Mesenchymal stem cell (in vitro differentiated cells and primary cell): ENCODE results near the gene SMC4.

Experiments
- DNase-seq: peaks from one replicate; pipeline ENCODE4 v3.0.0-alpha.2; 2013
- H2AFZ ChIP-seq: one replicate; pipeline ENCODE4 v1.6.1; 2013; ENCODE audit warnings: low read depth, mild to moderate bottlenecking, control low read depth, inconsistent platforms, low read length, moderate library complexity
- H2AK5ac ChIP-seq: 2 replicates; pipeline ENCODE4 v1.6.1; 2013; ENCODE audit warnings: low read length, moderate library complexity, mild to moderate bottlenecking, inconsistent platforms; ENCODE audit not compliant: severe bottlenecking
- H2BK120ac ChIP-seq: one replicate; pipeline ENCODE4 v1.6.1; 2013; ENCODE audit warnings: low read depth, mild to moderate bottlenecking, inconsistent platforms, low read length, moderate library complexity
- H2BK12ac ChIP-seq, 2 experiments: one replicate each; pipeline ENCODE4 v1.6.1; 2013; ENCODE audit warnings: inconsistent platforms in 2 of 2, low read length in 2 of 2, mild to moderate bottlenecking in 2 of 2, moderate library complexity in 2 of 2, control low read depth in 1 of 2
- H2BK15ac ChIP-seq: one replicate; pipeline ENCODE4 v1.6.1; 2013; ENCODE audit warnings: mild to moderate bottlenecking, low read depth, inconsistent platforms; ENCODE audit not compliant: poor library complexity, severe bottlenecking
- H2BK5ac ChIP-seq: 2 replicates; pipeline ENCODE4 v1.6.1; 2013; ENCODE audit warnings: low read depth, mild to moderate bottlenecking, low read length, control low read depth, inconsistent platforms; ENCODE audit not compliant: poor library complexity, severe bottlenecking
- H3K14ac ChIP-seq, 2 experiments: one replicate each; pipeline ENCODE4 v1.6.1; 2013; ENCODE audit warnings: inconsistent platforms in 2 of 2, low read length in 2 of 2, control low read depth in 1 of 2, mild to moderate bottlenecking in 1 of 2, moderate library complexity in 1 of 2
- H3K18ac ChIP-seq, 2 experiments: one replicate each; pipeline ENCODE4 v1.6.1; 2013; ENCODE audit warnings: inconsistent platforms in 2 of 2, low read length in 2 of 2, control low read depth in 1 of 2, low read depth in 1 of 2, mild to moderate bottlenecking in 1 of 2
- H3K23ac ChIP-seq, 2 experiments: one replicate each; pipeline ENCODE4 v1.6.1; 2013; ENCODE audit warnings: inconsistent platforms in 2 of 2, low read length in 2 of 2, mild to moderate bottlenecking in 2 of 2, moderate library complexity in 2 of 2, control low read depth in 1 of 2
- H3K27ac ChIP-seq: 2 replicates; pipeline ENCODE4 v1.5.1; 2013; ENCODE audit warnings: mild to moderate bottlenecking, moderate library complexity, low read length, control low read depth, inconsistent platforms; ENCODE audit not compliant: poor library complexity, severe bottlenecking
- H3K27me3 ChIP-seq, 2 experiments: 2 replicates each; pipeline versions ENCODE4 v1.6.1 to v1.7.0; 2013; ENCODE audit warnings: low read length in 2 of 2, mild to moderate bottlenecking in 2 of 2, moderate library complexity in 2 of 2, control low read depth in 1 of 2, inconsistent platforms in 1 of 2; ENCODE audit not compliant: control insufficient read depth in 1 of 2, insufficient read depth in 1 of 2
- H3K36me3 ChIP-seq, 2 experiments: 2 replicates each; pipeline versions ENCODE4 v1.6.1 to v1.7.0; 2013; ENCODE audit warnings: low read length in 2 of 2, control low read depth in 1 of 2, inconsistent platforms in 1 of 2, low read depth in 1 of 2, mild to moderate bottlenecking in 1 of 2; ENCODE audit not compliant: insufficient read depth in 2 of 2, control insufficient read depth in 1 of 2
- H3K4ac ChIP-seq, 2 experiments: one replicate each; pipeline ENCODE4 v1.6.1; 2013; ENCODE audit warnings: inconsistent platforms in 2 of 2, low read length in 2 of 2, mild to moderate bottlenecking in 2 of 2, moderate library complexity in 2 of 2, control low read depth in 1 of 2, low read depth in 1 of 2
- H3K4me1 ChIP-seq: 2 replicates; pipeline ENCODE4 v1.6.1; 2013; ENCODE audit warnings: low read depth, low read length, control low read depth; ENCODE audit not compliant: control insufficient read depth, insufficient read depth
- H3K4me2 ChIP-seq: 2 replicates; pipeline ENCODE4 v1.6.1; 2013; ENCODE audit warnings: low read length, mild to moderate bottlenecking, inconsistent platforms; ENCODE audit not compliant: poor library complexity, severe bottlenecking
- H3K4me3 ChIP-seq, 2 experiments: 2 replicates each; pipeline versions ENCODE4 v1.5.1 to v1.7.0; 2013; ENCODE audit warnings: low read length in 2 of 2, mild to moderate bottlenecking in 2 of 2, control low read depth in 1 of 2, low read depth in 1 of 2; ENCODE audit not compliant: insufficient read depth in 1 of 2
- H3K79me1 ChIP-seq: replicated peaks from 2 replicates; pipeline ENCODE4 v1.6.1; 2013; ENCODE audit warnings: mild to moderate bottlenecking, control low read depth, low read length, inconsistent platforms; ENCODE audit not compliant: poor library complexity, severe bottlenecking
- H3K9ac ChIP-seq: 2 replicates; pipeline ENCODE4 v1.7.0; 2013; ENCODE audit warnings: mild to moderate bottlenecking, low read length, moderate library complexity
- H3K9me3 ChIP-seq: 2 replicates; pipeline ENCODE4 v1.7.0; 2013; ENCODE audit warnings: mild to moderate bottlenecking, low read length; ENCODE audit not compliant: control insufficient read depth
- H4K8ac ChIP-seq: one replicate; pipeline ENCODE4 v1.6.1; 2013; ENCODE audit warnings: inconsistent platforms, mild to moderate bottlenecking, low read length, moderate library complexity
- H4K91ac ChIP-seq: one replicate; pipeline ENCODE4 v1.6.1; 2013; ENCODE audit warnings: mild to moderate bottlenecking, low read length, inconsistent platforms
- WGBS: methylation state at CpG from one replicate; pipeline ENCODE4 v1.1.7; 2013; ENCODE audit warnings: mixed read lengths; 5-methylcytosine and 5-hydroxymethylcytosine counted together

SMC4 gene

DNA sequence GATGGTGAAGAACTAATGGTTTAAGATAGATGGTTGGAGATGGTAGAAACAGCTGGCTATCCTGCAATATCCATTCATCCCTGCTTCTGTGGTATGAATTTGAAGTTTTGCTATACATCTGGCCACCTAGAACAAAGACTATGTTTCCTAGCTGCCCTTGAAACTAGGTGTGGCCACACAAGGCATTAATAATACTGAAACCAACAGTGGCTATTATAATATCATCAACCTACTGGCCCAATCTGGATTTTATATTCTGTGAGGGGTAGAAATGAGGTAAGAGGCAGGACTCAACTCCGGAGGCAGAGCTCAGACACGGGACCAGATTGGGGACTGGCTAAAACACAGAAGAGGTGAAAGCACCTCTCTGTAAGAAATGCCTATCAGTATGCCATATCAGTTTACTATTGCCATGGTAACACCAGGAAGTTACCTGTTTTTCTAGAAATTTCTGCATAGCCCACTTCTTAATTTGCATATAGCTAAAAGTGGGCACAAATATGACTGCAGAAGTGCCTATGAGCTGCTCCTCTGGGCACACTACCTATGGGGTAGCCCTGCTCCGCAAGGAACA is 8.8 kb upstream of the SMC4 start:
- Histone ChIP-seq H4K8ac (no peak overlapping the region), H2AFZ (no peak overlapping the region), H3K4ac (no peak overlapping the region), H3K4me3 (no peak overlapping the region), H3K36me3 (peaks cover 0 to 6% of the 10 kb centered on the region in 2 experiments), H4K91ac (no peak overlapping the region), H2AK5ac (no peak overlapping the region), H2BK120ac (no peak overlapping the region), H3K14ac (no peak overlapping the region), H2BK12ac (no peak overlapping the region), H3K18ac (no peak overlapping the region), H2BK5ac (no peak overlapping the region), H3K9ac (no peak overlapping the region), H2BK15ac (no peak overlapping the region), H3K23ac (no peak overlapping the region), H3K27me3 (no peaks in the 10 kb centered on the region), H3K9me3 (no peaks in the 10 kb centered on the region), H3K4me1 (no peaks in the 10 kb centered on the region), H3K79me1 (peaks cover 30% of the 10 kb centered on the region), H3K27ac (no peak overlapping the region), H3K4me2 (no peak overlapping the region)
- WGBS = 92% methylated on average over 3 of the region's 3 CpGs
- no peak for DNase-seq

DNA sequence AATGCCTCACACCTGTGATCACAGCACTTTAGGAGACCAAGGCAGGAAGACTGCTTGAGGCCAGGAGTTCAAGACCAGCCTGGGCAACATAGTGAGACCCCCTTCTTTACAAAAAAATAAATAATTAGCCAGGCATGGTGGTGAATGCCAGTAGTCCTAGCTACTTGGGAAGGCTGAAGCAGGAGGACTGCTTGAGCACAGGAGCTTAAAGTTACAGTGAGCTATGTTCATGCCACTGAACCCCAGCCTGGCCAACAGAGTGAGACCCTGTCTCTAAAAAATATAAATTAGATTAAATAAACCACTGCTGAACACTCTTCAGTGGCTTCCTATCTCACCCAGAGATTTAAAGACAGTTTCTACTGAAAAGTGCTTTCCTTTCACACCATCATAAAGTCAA is 6.7 kb upstream of the SMC4 start:
- no peak overlapping the region for H2AFZ ChIP-seq
- H4K91ac ChIP-seq = no peak overlapping the region
- no peak overlapping the region for H3K4ac ChIP-seq
- no peak overlapping the region for H3K4me3 ChIP-seq
- no peak overlapping the region for H2AK5ac ChIP-seq
- H2BK5ac ChIP-seq = no peak overlapping the region
- H3K27me3 ChIP-seq = no peaks in the 10 kb centered on the region
- H3K18ac ChIP-seq = no peak overlapping the region
- no peak overlapping the region for H2BK15ac ChIP-seq
- no peak overlapping the region for H3K14ac ChIP-seq
- H3K79me1 ChIP-seq = peaks cover 23% of the 10 kb centered on the region
- H4K8ac ChIP-seq = no peak overlapping the region
- H3K23ac ChIP-seq = no peak overlapping the region
- DNase-seq = no peak
- H3K9me3 ChIP-seq = no peaks in the 10 kb centered on the region
- H2BK120ac ChIP-seq = no peak overlapping the region
- H2BK12ac ChIP-seq = no peak overlapping the region
- peaks cover 1% of the 10 kb centered on the region for H3K4me1 ChIP-seq
- H3K27ac ChIP-seq = no peak overlapping the region
- no peak overlapping the region for H3K4me2 ChIP-seq
- H3K9ac ChIP-seq = no peak overlapping the region
- H3K36me3 ChIP-seq = peaks cover 0 to 6% of the 10 kb centered on the region in 2 experiments

GRCh38 chr3:160393346-160394008 is 6.0 kb upstream of the SMC4 start:
- Histone ChIP-seq H3K4ac (no peak overlapping the region), H2BK12ac (no peak overlapping the region), H3K9me3 (no peaks in the 10 kb centered on the region), H3K79me1 (peaks cover 24% of the 10 kb centered on the region), H3K27me3 (no peaks in the 10 kb centered on the region), H3K4me1 (peaks cover 1% of the 10 kb centered on the region), H3K9ac (no peak overlapping the region), H3K4me3 (no peak overlapping the region), H3K18ac (no peak overlapping the region), H3K23ac (no peak overlapping the region), H3K14ac (no peak overlapping the region), H2AFZ (no peak overlapping the region), H4K91ac (no peak overlapping the region), H2BK5ac (no peak overlapping the region), H4K8ac (no peak overlapping the region), H3K4me2 (no peak overlapping the region), H3K36me3 (peaks cover 0 to 6% of the 10 kb centered on the region in 2 experiments), H3K27ac (no peak overlapping the region), H2BK120ac (no peak overlapping the region), H2AK5ac (no peak overlapping the region), H2BK15ac (no peak overlapping the region)
- no peak for DNase-seq
- 100% methylated on average over 1 of the region's 2 CpGs for WGBS

DNA sequence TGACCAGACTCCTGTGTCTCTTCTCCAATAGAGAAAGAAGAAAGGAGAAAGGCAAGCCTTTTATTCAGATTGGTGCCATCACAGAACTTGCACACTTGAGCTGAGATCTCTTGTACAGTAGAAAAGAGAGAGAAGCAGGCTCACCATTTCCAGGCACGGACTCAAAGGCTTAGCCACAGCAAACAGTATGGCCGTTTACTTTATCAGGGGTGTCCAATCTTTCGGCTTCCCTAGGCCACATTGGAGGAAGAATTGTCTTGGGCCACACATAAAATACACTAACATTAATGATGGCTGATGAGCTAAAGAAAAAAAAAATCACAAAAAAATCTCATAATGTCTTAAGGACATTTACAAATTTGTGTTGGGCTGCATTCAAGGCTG is 5.4 kb upstream of the SMC4 start:
- no peak overlapping the region for H3K18ac ChIP-seq
- H3K27me3 ChIP-seq = no peaks in the 10 kb centered on the region
- no peak overlapping the region for H2BK120ac ChIP-seq
- H3K4ac ChIP-seq = no peak overlapping the region
- H3K79me1 ChIP-seq = peaks cover 26% of the 10 kb centered on the region
- no peak overlapping the region for H2BK12ac ChIP-seq
- WGBS = 100% methylated on average over 1 of the region's 3 CpGs
- no peak overlapping the region for H3K4me2 ChIP-seq
- no peak for DNase-seq
- H4K91ac ChIP-seq = no peak overlapping the region
- no peak overlapping the region for H3K23ac ChIP-seq
- H3K4me1 ChIP-seq = peaks cover 1% of the 10 kb centered on the region
- no peak overlapping the region for H3K4me3 ChIP-seq
- H2AK5ac ChIP-seq = no peak overlapping the region
- H4K8ac ChIP-seq = no peak overlapping the region
- no peak overlapping the region for H2BK5ac ChIP-seq
- no peak overlapping the region for H2AFZ ChIP-seq
- H3K27ac ChIP-seq = no peak overlapping the region
- H2BK15ac ChIP-seq = no peak overlapping the region
- no peaks in the 10 kb centered on the region for H3K9me3 ChIP-seq
- no peak overlapping the region for H3K14ac ChIP-seq
- H3K9ac ChIP-seq = no peak overlapping the region
- peaks cover 0 to 6% of the 10 kb centered on the region in 2 experiments for H3K36me3 ChIP-seq
